HepG2 (cell line): ENCODE data around the gene MTF1. TPM values are rescaled to one million over a fixed set of nuclear protein-coding genes. Genes with fewer than 3 reads are reported as not detected.
A peak's percentile ranks its signal among the peaks of the same experiment; 100 is the strongest.

Experiments
- GABPA ChIP-seq, 2 experiments: IDR thresholded peaks; 2 replicates each; pipeline ENCODE4 v1.6.1; 2011 to 2016; ENCODE audit warnings: low read depth in 2 of 2, low read length in 1 of 2, missing biosample characterization in 1 of 2, missing genetic modification characterization in 1 of 2
- KAT8 ChIP-seq: IDR thresholded peaks from 2 replicates; pipeline ENCODE4 v1.6.1; 2016; ENCODE audit warnings: missing genetic modification reagents, missing compliant biosample characterization
- MED13 ChIP-seq: sonication (generic); formaldehyde crosslinking; IDR thresholded peaks from 2 replicates; pipeline ENCODE4 v1.5.0; 2020; ENCODE audit warnings: missing genetic modification reagents
- MTA1 ChIP-seq: sonication (generic); formaldehyde crosslinking; IDR thresholded peaks from 2 replicates; pipeline ENCODE4 v1.4.0; 2020; ENCODE audit warnings: missing genetic modification reagents, mild to moderate bottlenecking, borderline replicate concordance
- SP1 ChIP-seq, 2 experiments: fragments of 450-650 bp in 1 of 2; sonication (generic) in 1 of 2; formaldehyde crosslinking in 1 of 2; IDR thresholded peaks; 2 replicates each; pipeline versions ENCODE4 v1.4.0 to v1.6.1; 2016 to 2020; ENCODE audit warnings: missing genetic modification reagents in 1 of 2
- SRY ChIP-seq: sonication (generic); formaldehyde crosslinking; IDR thresholded peaks from 2 replicates; pipeline ENCODE4 v1.8.0; 2022; ENCODE audit warnings: mild to moderate bottlenecking, missing genetic modification reagents
- THAP7 ChIP-seq: sonication (generic); formaldehyde crosslinking; IDR thresholded peaks from 2 replicates; pipeline ENCODE4 v1.8.1; 2023; ENCODE audit warnings: mild to moderate bottlenecking, missing genetic modification reagents
- ZIK1 ChIP-seq: sonication (generic); formaldehyde crosslinking; IDR thresholded peaks from 2 replicates; pipeline ENCODE4 v1.5.0; 2020; ENCODE audit warnings: mild to moderate bottlenecking, low read depth, missing genetic modification reagents, borderline replicate concordance
- ZNF318 ChIP-seq: sonication (generic); formaldehyde crosslinking; IDR thresholded peaks from 2 replicates; pipeline ENCODE4 v1.4.0; 2020; ENCODE audit warnings: mild to moderate bottlenecking, missing genetic modification reagents
- ZNF547 ChIP-seq: sonication (generic); formaldehyde crosslinking; IDR thresholded peaks from 2 replicates; pipeline ENCODE4 v1.5.1; 2020; ENCODE audit warnings: mild to moderate bottlenecking, missing genetic modification reagents
- ZNF609 ChIP-seq: sonication (generic); formaldehyde crosslinking; IDR thresholded peaks from 2 replicates; pipeline ENCODE4 v1.4.0; 2020; ENCODE audit warnings: mild to moderate bottlenecking, missing genetic modification reagents, borderline replicate concordance
- polyA plus RNA-seq, 8 experiments: library from polyadenylated mRNA; depleted of rRNA in 3 of 8; stranded (reverse) in 7 of 8; unstranded in 1 of 8; fragments of >200 nt; fragmentation: Illumina TruSeq in 4 of 8; extraction: Trizol in 4 of 8; gene quantifications; 2 replicates each; pipeline versions ENCODE4 v1.2.1 to v1.2.3, GENCODE V29; 2011 to 2016; ENCODE audit warnings: low read depth in 4 of 8, missing spikeins in 1 of 8, mixed read lengths in 1 of 8; ENCODE audit not compliant: insufficient read depth in 1 of 8
- total RNA-seq, 5 experiments: library from RNA; depleted of rRNA; stranded (reverse); fragments of >200 nt; fragmentation: Illumina TruSeq; extraction: Trizol; gene quantifications; 2 replicates each; pipeline ENCODE4 v1.2.3, GENCODE V29; 2016; ENCODE audit warnings: low read depth in 1 of 5

The MTF1 gene
- total and polyA plus RNA-seq, 2 of the 13 experiments (the other 11 are each of a cell fraction or from before 2014, with no cell fraction given) = 2.4 to 3.3 TPM

- peak; percentile 56; the same call in 1 of the 2 replicates for TF ChIP-seq SRY
- TF ChIP-seq MTA1 = no peak
- TF ChIP-seq ZNF318 (CRISPR knock-in tag) = no peak
- TF ChIP-seq ZIK1 (CRISPR knock-in tag) = peak; percentile 56; the same call in 1 of the 2 replicates
- TF ChIP-seq SP1 (IDR thresholded peaks at IDR 0.05) = no peak
- no peak for TF ChIP-seq SP1 (CRISPR knock-in tag; IDR thresholded peaks at IDR 0.05)
- peak; percentile 27; the same call in 1 of the 2 replicates for TF ChIP-seq ZNF547 (CRISPR knock-in tag)
- TF ChIP-seq GABPA (IDR thresholded peaks at IDR 0.05; ENCODE audit: low read depth, low read length) = peak; percentile 36; the same call in 1 of the 2 replicates
- TF ChIP-seq GABPA (CRISPR knock-in tag; IDR thresholded peaks at IDR 0.05; ENCODE audit: low read depth) = 0 out of 2 replicates have a peak, but pooled peaks have one; percentile 13
- TF ChIP-seq MED13 (CRISPR knock-in tag) = 0 out of 2 replicates have a peak, but pooled peaks have one; percentile 32
- peak; percentile 20; the same call in 1 of the 2 replicates for TF ChIP-seq KAT8 (CRISPR knock-in tag)
- TF ChIP-seq THAP7 (CRISPR knock-in tag) = no peak
- no peak for TF ChIP-seq ZNF609
Observed at GRCh38 chr1:37793773-37794371, 65.5 kb downstream of the MTF1 start, which contains the start of gene MANEAL (continued).
